AG04450 (cell line): ENCODE data around the gene ANKRD30B. TPM values are rescaled to one million over a fixed set of nuclear protein-coding genes. Genes with fewer than 3 reads are reported as not detected.
"Not testable (repeated sequence)": the region's sequence is repeated elsewhere in the genome, so short reads cannot be mapped to it uniquely, and the experiment has no call there.

ENCODE experiments used
- CTCF ChIA-PET: fragments of 300-600, 350-600 bp; formaldehyde crosslinking; extraction: SDS; loops from one replicate; lab custom pipeline; 2022; ENCODE audit warnings: antibody characterized with exemption, inconsistent platforms; lab: Charles Lee
- POLR2A ChIA-PET: fragments of 350-600 bp; formaldehyde crosslinking; extraction: SDS; loops from one replicate; lab custom pipeline; 2021; ENCODE audit warnings: antibody characterized with exemption, inconsistent platforms; lab: Yijun Ruan, JAX
- DNase-seq: peaks from one replicate; pipeline ENCODE4 v3.0.0-alpha.2; 2011; ENCODE audit warnings: low read depth, low spot score
- H3K27ac ChIP-seq: one replicate; pipeline ENCODE4 v1.5.1; 2012; ENCODE audit warnings: low read depth, low read length, control low read depth
- H3K27me3 ChIP-seq: one replicate; pipeline ENCODE4 v1.6.0; 2012; ENCODE audit warnings: low read length; ENCODE audit not compliant: control insufficient read depth, insufficient read depth
- H3K4me3 ChIP-seq: 2 replicates; pipeline ENCODE4 v1.5.1; 2011; ENCODE audit warnings: mild to moderate bottlenecking, low read depth, low read length, control low read depth
- H3K9me3 ChIP-seq: 2 replicates; pipeline ENCODE4 v1.5.1; 2012; ENCODE audit warnings: low read length; ENCODE audit not compliant: control insufficient read depth, insufficient read depth
- CTCF ChIP-seq: IDR thresholded peaks from 2 replicates; pipeline ENCODE4 v1.5.1; 2011; ENCODE audit warnings: low read depth, low read length, control low read depth, inconsistent platforms
- polyA plus RNA-seq: library from polyadenylated mRNA; depleted of rRNA; stranded (reverse); fragments of >200 nt; gene quantifications from 2 replicates; pipeline ENCODE4 v1.2.3, GENCODE V29; 2011

ANKRD30B gene
- polyA plus RNA-seq, 1 experiment = not detected

GRCh38 chr18:14748496-14748895, 524 bp downstream of the ANKRD30B start:
- DNase-seq = no peak
- Histone ChIP-seq H3K9me3 (peaks cover 24% of the 10 kb centered on the region), H3K27me3 (no peaks in the 10 kb centered on the region), H3K27ac (no peak overlapping the region), H3K4me3 (no peak overlapping the region)
- ChIA-PET POLR2A (no interaction called here), CTCF (no interaction called here)
- no peak for TF ChIP-seq CTCF

- DNase-seq, H3K9me3 ChIP-seq, CTCF ChIA-PET, POLR2A ChIA-PET, H3K4me3 ChIP-seq, H3K27me3 ChIP-seq, H3K27ac ChIP-seq: not testable (repeated sequence)
Measured at GRCh38 chr18:14763566-14763965, 15.6 kb downstream of the ANKRD30B start.

- TF ChIP-seq CTCF = no peak
- H3K27me3 ChIP-seq = no peaks in the 10 kb centered on the region
- no peak overlapping the region for H3K27ac ChIP-seq
- peaks cover 9% of the 10 kb centered on the region; the same call in 1 of the 2 replicates for H3K9me3 ChIP-seq
- ChIA-PET CTCF (no interaction called here), POLR2A (no interaction called here)
- H3K4me3 ChIP-seq = no peak overlapping the region
- no peak for DNase-seq
Measured at GRCh38 chr18:14767474-14767873, 19.5 kb downstream of the ANKRD30B start.

- no peak for TF ChIP-seq CTCF
- Histone ChIP-seq H3K27me3 (no peaks in the 10 kb centered on the region), H3K27ac (no peak overlapping the region), H3K4me3 (no peak overlapping the region), H3K9me3 (peaks cover 9% of the 10 kb centered on the region; the same call in 1 of the 2 replicates)
- POLR2A ChIA-PET = no interaction called here
- CTCF ChIA-PET = no interaction called here
- DNase-seq = no peak
Measured at GRCh38 chr18:14768241-14768640, 20.3 kb downstream of the ANKRD30B start.

- CTCF ChIA-PET = no interaction called here
- no peak overlapping the region for H3K4me3 ChIP-seq
- TF ChIP-seq CTCF = no peak
- POLR2A ChIA-PET = no interaction called here
- no peak for DNase-seq
- H3K9me3 ChIP-seq = peaks cover 8% of the 10 kb centered on the region; the same call in 1 of the 2 replicates
- H3K27me3 ChIP-seq = no peaks in the 10 kb centered on the region
- no peak overlapping the region for H3K27ac ChIP-seq
Measured at GRCh38 chr18:14769381-14769780, 21.4 kb downstream of the ANKRD30B start.

- POLR2A ChIA-PET = no interaction called here
- Histone ChIP-seq H3K27ac (no peak overlapping the region), H3K9me3 (peaks cover 12% of the 10 kb centered on the region), H3K4me3 (no peak overlapping the region), H3K27me3 (no peaks in the 10 kb centered on the region)
- DNase-seq = no peak
- CTCF ChIA-PET = no interaction called here
- TF ChIP-seq CTCF = no peak
Measured at GRCh38 chr18:14776801-14777200, 28.8 kb downstream of the ANKRD30B start.
